ENCODE data around the gene GARIN5A.

The GARIN5A gene

DNA sequence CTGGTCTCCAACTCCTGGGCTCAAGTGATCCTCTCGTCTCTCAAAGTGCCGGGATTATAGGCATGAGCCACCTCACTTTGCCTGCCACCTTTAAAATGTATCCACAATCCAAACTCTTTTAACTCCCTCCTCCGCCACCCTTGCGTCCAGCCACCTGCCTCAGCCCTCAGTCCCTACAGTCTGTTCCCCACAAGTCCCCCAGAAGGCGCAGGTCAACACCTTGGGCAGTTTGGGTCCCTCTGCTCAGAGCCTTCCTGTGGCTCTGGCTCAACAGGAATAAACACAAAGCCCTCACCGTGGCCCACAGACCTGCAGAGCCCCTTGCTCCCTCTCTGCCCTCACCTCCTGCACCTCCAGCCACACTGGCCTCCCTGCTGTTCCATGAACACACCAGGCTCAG lies 7.8 kb downstream of the GARIN5A start:
- TF ChIP-seq, protein P1, sequence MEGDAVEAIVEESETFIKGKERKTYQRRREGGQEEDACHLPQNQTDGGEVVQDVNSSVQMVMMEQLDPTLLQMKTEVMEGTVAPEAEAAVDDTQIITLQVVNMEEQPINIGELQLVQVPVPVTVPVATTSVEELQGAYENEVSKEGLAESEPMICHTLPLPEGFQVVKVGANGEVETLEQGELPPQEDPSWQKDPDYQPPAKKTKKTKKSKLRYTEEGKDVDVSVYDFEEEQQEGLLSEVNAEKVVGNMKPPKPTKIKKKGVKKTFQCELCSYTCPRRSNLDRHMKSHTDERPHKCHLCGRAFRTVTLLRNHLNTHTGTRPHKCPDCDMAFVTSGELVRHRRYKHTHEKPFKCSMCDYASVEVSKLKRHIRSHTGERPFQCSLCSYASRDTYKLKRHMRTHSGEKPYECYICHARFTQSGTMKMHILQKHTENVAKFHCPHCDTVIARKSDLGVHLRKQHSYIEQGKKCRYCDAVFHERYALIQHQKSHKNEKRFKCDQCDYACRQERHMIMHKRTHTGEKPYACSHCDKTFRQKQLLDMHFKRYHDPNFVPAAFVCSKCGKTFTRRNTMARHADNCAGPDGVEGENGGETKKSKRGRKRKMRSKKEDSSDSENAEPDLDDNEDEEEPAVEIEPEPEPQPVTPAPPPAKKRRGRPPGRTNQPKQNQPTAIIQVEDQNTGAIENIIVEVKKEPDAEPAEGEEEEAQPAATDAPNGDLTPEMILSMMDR (conservative IDR thresholded peaks at IDR 0.05; ENCODE audit: low read length), result no peak
- no peak overlapping the region for H3K4me3 ChIP-seq (ENCODE audit: low read length)
- no peak for DNase-seq (ENCODE audit: low read depth)

DNA sequence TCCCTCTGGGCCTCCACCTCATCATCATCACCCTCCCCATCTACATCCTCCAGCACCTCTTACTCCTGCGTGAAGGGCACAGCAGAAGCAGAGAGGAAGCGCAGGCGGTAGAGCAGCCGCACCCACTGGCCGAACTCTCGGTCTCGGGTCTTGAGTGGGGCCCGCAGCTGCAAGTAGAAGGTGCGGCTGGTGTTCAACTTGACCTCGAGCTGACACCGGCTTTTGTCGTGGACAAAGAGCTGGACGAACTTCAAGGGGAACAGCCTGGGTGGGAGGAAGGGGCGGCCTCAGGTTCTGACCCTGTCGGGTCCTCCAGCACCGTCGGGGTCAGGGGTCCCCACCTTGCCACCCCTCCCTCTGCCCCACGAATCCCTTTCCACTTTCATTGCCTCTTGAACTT lies 9.1 kb downstream of the GARIN5A start:
- H3K4me3 ChIP-seq (ENCODE audit: low read length), result no peak overlapping the region
- no peak for DNase-seq (ENCODE audit: low read depth)
- TF ChIP-seq, protein P1 (conservative IDR thresholded peaks at IDR 0.05; ENCODE audit: low read length), result no peak

DNA sequence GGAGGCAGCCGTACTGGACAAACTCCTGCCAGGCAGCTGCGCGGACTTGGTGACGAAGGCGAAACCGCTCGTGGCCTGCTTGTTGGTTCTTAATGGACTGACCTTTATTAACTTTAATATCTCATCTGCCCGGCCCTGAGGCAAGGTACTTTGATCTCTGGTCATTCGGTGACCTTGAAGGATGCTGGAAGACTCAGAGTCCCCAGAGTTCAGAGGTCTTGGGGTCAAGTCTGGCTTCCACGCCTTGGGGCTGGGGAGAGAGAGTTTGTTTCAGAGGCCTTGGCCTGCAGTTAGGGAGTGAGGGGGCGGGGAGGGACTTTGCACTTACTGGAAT lies 10.0 kb downstream of the GARIN5A start:
- TF ChIP-seq, protein P1 (conservative IDR thresholded peaks at IDR 0.05; ENCODE audit: low read length), result no peak
- DNase-seq (ENCODE audit: low read depth), result no peak
- no peak overlapping the region for H3K4me3 ChIP-seq (ENCODE audit: low read length)

DNA sequence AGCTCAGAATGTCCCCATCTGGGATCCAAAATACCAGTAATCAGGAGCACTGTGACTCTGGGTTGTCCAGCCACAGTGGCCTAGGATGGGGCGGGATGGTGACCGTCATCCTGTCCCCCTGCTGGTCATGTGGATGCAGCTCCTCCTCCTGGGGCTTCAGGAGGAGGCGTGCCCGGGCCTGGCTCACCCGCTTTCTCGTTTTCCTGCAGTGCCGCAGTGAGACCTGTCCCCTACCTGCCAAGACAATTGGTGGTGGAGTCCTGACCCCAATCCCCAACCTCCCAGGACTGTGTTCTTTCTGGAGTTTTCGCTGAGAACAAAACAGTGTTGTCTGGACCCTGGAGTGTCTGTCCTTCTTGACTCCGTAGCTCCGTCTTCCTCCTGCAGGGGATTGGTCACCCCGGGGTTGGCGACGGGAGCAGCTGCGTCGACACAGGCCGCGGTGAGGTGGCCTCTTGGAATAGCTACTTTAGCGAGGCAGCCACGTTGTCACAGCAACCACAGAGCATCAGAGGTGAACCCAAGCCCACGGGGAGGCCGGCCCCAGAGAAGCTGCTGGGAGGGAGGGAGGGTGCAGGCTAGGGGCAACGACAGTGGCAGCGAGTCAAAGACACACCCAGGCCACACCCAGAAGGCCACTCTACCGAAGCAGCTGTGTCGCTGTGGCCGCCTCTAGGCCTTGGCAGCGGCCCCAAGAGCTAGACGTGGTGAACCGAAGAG lies 10.5 kb downstream of the GARIN5A start:
- TF ChIP-seq, protein P1 (conservative IDR thresholded peaks at IDR 0.05; ENCODE audit: low read length), result peak; percentile 16
- H3K4me3 ChIP-seq (ENCODE audit: low read length), result no peak overlapping the region
- no peak for DNase-seq (ENCODE audit: low read depth)

DNA sequence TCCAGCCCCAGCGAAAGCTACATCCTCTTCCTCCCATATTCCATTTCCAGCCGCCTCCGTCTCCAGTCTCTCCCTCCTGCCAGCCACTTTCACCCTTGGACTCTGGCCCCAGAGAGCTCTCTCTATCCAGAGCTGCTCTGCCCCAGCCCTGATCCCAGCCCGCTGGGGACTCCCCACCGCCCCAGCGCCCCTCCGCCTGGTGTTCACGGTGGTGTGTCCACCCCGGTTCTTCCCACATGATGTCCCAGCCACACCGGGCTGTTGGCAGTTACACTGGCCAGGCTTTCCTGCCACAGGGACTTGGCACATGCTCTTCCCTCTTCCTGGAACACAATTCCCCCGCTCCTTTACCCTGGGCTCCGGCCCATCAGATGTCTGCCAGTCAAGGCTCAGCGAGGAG lies 11.6 kb downstream of the GARIN5A start:
- DNase-seq (ENCODE audit: low read depth), result no peak
- H3K4me3 ChIP-seq (ENCODE audit: low read length), result no peak overlapping the region
- TF ChIP-seq, protein P1 (conservative IDR thresholded peaks at IDR 0.05; ENCODE audit: low read length), result no peak

DNA sequence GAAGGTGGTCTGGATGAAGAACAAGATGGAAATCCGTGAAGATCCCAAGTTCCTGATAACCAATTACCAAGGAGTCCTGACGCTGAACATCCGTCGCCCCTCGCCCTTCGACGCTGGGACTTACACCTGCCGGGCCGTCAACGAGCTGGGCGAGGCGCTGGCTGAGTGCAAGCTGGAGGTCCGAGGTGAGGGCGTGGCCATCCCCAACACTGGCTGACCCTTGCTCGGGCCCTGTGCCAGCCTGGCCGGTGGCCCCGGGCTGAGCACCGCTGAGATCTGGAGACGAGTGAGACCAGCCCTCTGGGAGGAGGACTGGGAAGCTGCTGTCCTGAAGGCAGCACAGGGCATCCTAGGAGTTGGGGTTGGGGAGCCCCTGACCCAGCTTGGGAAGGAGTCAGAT lies 12.3 kb downstream of the GARIN5A start:
- no peak overlapping the region for H3K4me3 ChIP-seq (ENCODE audit: low read length)
- TF ChIP-seq, protein P1 (conservative IDR thresholded peaks at IDR 0.05; ENCODE audit: low read length), result no peak
- DNase-seq (ENCODE audit: low read depth), result no peak

DNA sequence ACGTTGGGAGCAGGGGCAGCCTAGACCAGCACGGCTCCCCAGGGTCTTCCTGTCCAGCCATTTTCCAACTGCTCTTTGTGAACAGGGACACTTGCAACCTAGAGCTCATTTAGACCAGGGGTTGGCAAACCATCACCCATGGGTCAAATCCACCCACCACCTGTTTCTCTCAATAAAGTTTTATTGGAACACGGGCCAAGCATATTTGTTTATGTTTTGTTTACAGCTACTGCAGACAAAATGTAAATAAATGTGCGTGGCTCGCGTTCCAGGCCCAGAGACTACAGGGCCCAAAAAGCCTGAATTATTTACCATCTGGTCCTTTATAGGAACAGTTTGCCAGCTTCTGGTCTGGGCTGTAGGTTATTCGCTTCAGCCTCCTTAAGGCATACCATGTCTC lies 13.7 kb downstream of the GARIN5A start:
- TF ChIP-seq, protein P1 (conservative IDR thresholded peaks at IDR 0.05; ENCODE audit: low read length), result no peak
- no peak overlapping the region for H3K4me3 ChIP-seq (ENCODE audit: low read length)
- DNase-seq (ENCODE audit: low read depth), result no peak
